Stimulated activated naive CD8-positive, alpha-beta T cell treated with anti-CD3 and anti-CD28 coated beads, Interleukin-15, Interleukin-2, amounts not matched to agents 100 U/mL and 50 U/mL, for 24 hours (primary cell): ENCODE measurements around the gene C20orf144.
"Not testable (repeated sequence)": the region's sequence is repeated elsewhere in the genome, so short reads cannot be mapped to it uniquely, and the experiment has no call there.

Source experiments
- ATAC-seq: fragments of 150-1000 bp; cut with Tn5 transposase; one replicate; pipeline ENCODE4 v1.10.0; 2021
- DNase-seq: peaks from one replicate; pipeline ENCODE4 v3.0.0; 2021

C20orf144 gene

DNA sequence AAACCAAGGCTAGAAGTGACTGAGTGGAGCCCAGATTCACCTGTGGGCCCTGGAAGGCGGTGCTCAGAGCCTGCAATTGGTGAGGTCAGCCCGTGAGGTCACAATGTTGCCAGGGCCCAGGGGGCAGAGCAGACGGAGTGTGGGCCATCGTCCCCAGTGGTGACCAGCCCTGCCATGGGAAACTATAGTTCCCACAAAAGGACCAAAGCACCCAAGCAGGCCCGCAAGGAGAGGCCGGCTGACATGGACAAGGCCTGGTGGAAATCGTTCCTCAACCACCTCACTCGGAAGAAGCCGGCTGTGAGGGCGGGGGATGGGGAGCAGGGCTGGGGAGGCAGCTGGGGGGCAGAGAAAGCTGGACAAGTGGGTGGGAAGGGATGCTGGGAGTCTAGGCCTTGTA, at the start of gene C20orf144:
TSS of gene C20orf144 (plus strand) at position 156 of the 400 bp plus-strand sequence. CDS start at position 175, 19 bp downstream.
- ATAC-seq (no peak), DNase-seq (no peak)

- DNase-seq (no peak), ATAC-seq (no peak)
Measured at GRCh38 chr20:33621717-33622400, 40.3 kb upstream of the C20orf144 start.

DNA sequence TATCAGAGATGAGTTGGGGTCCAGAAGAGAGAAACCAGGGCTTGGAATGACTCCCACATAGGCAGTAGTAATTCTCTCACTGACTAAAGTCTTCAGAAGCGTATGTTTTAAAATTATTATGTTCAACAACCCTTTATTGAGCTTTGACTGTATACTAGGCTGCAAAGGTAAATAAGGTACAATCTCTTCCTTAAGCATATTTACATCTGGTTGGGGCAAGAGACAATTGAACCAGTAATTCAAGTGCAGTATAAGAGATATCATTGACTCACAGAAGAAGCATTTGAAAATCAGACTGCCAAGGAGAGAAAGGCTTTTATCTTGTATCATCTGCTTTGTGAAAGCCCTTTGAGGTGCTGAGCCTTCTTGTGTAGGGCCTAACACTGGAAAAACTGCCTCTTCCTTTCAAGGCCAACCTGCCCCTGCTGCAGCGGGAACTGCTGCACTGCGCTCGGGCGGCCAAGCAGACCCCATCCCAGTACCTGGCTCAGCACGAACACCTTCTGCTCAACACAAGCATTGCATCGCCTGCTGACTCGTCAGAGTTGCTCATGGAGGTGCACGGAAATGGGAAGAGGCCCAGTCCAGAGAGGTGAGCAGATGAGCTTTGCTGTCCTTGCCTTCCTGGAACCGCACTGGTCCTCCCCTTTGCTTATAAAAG, 39.3 kb upstream of the C20orf144 start:
- no peak for ATAC-seq
- DNase-seq: no peak

- DNase-seq (no peak), ATAC-seq (peak; percentile 73)
Measured at GRCh38 chr20:33624399-33624798, 37.7 kb upstream of the C20orf144 start.

DNA sequence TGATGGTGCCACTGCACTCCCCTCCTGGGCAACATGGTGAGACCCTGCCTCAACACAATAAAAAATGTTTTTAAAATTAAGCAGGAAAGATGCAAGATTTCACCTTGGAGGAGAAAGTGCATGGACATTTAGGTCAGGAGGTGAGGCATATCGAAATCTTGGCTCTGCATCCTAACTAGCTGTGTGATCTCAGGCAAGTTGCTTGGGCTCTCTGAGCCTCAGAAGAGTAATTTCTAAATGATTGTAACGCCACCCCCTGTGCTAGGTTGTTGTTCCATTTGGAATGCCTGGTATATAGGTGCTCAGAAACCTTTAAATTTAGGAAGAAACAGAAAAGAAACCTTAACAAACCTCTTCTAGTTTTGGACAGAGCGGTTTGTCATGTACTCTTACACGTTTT, 35.9 kb upstream of the C20orf144 start:
- ATAC-seq (no peak), DNase-seq (no peak)

DNA sequence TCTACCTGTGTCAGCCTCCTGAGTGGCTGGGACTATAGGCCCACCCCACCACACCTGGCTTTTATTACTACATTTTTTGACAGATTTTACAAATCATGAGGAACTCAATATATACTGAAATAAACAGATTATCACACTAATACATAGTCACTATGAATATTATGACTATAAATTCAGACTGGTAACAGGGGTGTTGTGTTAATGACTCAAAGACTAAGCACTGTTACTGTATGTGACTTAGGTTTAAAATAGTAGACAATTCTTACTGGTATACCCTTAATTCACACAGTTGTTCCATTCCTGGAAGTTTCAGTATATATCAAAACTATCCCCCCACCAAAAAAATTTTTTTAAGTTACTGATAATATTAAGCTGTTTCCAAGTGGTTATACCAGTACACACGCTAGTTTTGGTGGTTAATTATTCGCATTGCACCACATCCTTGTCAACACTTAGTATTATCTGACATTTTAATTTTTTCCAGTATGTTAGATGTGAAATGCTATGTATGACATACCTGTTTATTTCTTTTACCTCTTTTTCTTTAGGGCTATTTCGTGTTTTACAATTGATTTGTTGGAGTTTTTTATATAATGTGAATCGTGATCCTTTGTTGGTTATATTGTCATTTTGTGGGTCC, 34.4 kb upstream of the C20orf144 start:
- ATAC-seq (no peak), DNase-seq (no peak)

DNA sequence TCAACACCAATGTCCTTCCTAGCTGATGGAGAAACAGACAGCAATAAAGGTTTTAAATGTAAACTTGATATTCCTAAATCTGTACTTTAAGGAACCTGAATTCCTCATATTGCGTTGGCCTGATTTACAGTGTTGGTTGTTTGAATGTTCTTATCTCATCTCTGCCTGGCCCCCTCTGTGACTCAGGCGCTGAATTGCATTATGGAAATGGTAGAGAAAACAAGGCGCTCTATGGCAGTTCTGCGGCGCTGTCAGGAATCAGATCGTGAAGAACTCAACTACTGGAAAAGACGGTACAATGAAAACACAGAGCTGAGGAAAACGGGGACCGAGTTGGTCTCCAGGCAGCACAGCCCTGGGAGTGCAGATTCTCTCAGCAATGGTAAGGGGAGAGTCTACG, 32.6 kb upstream of the C20orf144 start:
- ATAC-seq: no peak

GRCh38 chr20:33629979-33630378, 32.1 kb upstream of the C20orf144 start:
- ATAC-seq: no peak
- DNase-seq: no peak

More for the DNA sequence above, 32.6 kb upstream of the C20orf144 start:
- no peak for DNase-seq

DNA sequence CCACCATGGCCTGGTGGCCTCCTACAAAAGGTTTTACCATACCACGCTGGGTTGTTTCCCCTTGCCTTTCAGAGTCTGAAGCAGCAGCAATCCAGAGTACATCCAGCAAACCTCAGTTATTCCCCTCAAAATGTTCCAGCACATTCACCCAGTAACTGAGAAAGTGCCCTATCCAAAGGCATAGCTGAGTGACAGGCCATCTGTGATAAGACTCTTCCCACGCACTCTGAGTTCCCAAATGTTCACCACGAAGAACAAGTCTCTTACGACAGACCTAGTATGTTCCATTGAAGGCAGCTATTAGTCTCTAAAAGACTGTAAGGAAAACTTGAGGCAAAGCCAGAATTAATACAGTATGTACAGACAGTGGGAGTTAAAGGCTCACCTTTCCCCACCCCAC, 31.6 kb upstream of the C20orf144 start:
- no peak for ATAC-seq
- DNase-seq: no peak

DNA sequence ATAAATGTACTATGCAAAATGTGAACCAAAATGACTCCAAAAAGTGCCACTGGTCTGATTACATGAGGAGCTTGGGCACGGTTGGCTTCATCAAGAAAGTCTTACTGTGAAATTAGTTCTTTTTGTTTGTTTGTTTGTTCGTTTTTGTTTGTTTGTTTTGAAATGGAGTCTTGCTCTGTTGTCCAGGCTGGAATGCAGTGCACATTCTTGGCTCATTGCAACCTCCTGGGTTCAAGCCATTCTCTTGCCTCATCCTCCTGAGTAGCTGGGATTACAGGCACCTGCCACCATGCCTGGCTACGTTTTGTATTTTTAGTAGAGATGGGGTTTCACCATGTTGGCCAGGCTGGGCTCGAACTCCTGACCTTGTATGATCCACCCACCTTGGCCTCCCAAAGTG, 30.2 kb upstream of the C20orf144 start:
- not testable (repeated sequence) for DNase-seq, ATAC-seq

- DNase-seq (no peak), ATAC-seq (no peak)
Measured at GRCh38 chr20:33635341-33635740, 26.8 kb upstream of the C20orf144 start.

DNA sequence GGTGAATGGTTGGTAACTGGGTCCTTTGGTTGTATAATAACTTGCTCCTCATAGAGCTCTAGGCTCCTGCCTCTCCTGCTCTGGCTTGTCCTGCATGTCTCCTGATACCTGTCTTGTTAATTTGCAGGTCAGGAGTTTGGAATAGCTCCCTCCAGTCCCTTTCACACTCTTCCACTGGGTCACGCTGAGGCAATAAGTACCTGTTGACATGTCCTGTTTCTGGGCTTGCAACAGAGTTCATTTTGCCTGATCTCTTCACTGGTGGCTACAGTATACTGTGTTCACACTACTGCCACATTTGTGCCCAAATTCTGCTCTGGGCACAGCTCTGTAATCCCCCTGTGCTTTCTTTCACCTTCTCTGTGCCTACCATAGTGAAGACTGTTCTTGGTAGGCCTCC, 25.4 kb upstream of the C20orf144 start:
- no peak for ATAC-seq

DNA sequence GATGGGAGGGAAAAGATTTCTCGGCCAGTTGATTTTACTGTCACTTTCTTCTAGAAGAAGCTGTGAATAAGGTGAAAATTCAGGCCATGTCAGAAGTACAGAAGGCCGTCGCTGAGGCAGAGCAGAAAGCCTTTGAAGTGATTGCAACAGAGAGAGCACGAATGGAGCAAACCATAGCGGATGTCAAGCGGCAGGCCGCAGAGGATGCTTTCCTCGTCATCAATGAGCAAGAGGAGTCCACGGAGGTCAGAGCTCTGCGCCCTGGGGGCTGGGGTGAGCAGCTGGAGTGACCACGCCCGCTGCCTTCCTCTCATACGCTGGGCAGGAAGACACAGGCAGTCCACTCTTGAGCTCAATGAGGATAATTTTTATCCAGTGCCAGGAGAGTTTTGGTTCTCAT, 21.8 kb upstream of the C20orf144 start:
- ATAC-seq: no peak
- no peak for DNase-seq

More for the DNA sequence above, 25.4 kb upstream of the C20orf144 start:
- DNase-seq: no peak

DNA sequence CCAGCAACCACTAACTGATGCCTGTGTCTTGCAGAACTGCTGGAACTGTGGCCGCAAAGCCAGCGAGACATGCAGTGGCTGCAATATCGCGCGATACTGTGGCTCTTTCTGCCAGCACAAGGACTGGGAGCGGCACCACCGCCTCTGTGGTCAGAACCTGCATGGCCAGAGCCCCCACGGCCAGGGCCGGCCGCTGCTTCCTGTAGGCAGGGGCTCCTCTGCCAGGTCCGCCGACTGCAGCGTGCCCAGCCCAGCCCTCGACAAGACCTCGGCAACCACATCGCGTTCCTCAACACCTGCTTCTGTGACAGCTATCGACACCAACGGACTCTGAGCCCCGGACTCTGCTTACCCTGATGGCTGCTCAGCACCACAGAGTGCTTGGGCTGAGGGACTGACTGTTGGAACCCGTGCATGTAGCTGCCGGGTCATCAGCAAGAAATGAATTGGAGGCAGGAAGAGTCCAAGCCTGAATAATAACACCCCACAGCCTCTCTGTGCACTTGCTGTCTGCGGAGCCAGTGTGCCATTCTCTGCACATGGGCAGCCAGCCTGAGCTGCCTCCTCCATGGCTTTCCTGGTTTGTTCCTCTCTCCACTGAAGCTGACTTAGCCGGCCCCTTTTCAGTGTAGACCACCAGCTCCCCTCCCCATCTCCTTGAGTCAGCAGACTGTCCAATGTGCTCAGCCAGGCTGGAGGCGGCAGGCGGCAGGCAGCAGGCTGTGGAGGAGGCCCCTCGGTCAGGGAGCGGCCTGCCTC, 17.6 kb upstream of the C20orf144 start:
- ATAC-seq (no peak), DNase-seq (no peak)

DNA sequence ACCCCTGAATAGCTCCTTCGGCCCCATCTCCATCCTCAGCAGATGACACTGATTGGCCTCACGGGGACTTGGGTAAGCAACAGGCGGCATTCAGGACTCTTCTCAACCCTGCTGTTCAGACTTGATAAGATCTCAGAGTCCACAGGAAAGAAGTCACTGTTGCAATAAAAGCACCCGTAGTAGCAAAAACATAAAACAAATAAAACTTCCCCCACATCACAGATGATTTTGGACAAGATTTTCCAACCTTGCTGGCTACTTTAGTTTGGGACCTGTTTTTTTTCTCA, 17.1 kb upstream of the C20orf144 start:
- no peak for ATAC-seq
- no peak for DNase-seq

GRCh38 chr20:33645396-33645795, 16.7 kb upstream of the C20orf144 start:
- DNase-seq (no peak), ATAC-seq (no peak)

DNA sequence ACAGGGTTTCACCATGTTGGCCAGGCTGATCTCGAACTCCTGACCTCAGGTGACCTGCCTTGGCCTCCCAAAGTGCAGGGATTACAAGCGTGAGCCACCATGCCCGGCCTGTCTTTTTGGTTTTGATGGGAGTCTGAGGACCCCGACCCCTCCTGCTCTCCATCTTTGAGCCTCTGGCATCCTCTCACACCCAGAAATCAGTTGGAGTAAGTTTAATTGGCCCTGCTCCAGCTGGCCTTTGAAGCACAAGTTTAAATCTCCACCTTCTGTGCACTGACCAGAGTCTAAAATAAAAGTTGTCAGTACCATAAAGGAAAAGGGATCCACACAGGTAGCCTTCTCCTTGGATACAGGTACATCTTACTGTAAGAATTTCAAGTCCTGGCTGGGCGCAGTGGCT, 15.9 kb upstream of the C20orf144 start:
- DNase-seq: no peak

DNA sequence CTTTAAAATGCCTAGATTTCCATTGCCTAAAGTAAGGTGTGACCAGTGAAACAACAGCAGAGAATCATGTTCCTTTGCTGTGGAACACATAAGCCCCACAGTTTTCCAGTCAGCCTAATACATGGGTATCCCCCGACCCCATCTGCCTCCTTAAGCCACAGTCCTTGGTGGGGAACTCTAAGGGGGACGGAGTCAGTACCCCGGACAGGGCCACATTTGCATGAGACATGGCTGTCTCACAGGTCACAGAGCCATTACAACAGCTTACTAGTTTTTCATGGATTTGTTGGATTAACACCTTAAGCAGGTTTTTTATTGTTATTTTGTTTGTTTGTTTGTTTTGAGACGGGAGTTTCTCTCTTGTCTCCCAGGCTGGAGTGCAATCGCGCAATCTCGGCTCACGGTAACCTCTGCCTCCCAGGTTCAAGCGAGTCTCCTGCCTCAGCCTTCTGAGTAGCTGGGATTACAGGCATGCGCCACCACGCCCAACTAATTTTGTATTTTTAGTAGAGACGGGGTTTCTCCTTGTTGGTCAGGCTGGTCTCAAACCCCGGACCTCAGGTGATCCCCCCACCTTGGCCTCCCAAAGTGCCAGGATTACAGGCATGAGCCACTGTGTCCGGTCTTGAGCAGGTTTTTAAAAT, 15.0 kb upstream of the C20orf144 start:
- DNase-seq, ATAC-seq: not testable (repeated sequence)

More for the DNA sequence above, 15.9 kb upstream of the C20orf144 start:
- no peak for ATAC-seq

- DNase-seq: no peak
Measured at GRCh38 chr20:33647603-33648395, 14.3 kb upstream of the C20orf144 start.

GRCh38 chr20:33648396-33649004, 13.6 kb upstream of the C20orf144 start:
- DNase-seq (no peak), ATAC-seq (no peak)

More at GRCh38 chr20:33647603-33648395, 14.3 kb upstream of the C20orf144 start:
- no peak for ATAC-seq

- ATAC-seq (peak; percentile 29), DNase-seq (no peak)
Measured at GRCh38 chr20:33649201-33649681, 12.9 kb upstream of the C20orf144 start.
